Liver (tissue), 9 donors: ENCODE measurements around the gene NCDN. TPM values are rescaled to one million over a fixed set of nuclear protein-coding genes. Genes with fewer than 3 reads are reported as not detected.

Experiments used
- DNase-seq: peaks from one replicate; pipeline ENCODE4 v3.0.0-alpha.2; 2017; ENCODE audit warnings: low spot score
- H3K27ac ChIP-seq, 2 donors: one replicate each; pipeline ENCODE4 v1.7.0; 2013; ENCODE audit warnings: inconsistent platforms in 2 of 2, low read length in 2 of 2, control low read depth in 1 of 2, low read depth in 1 of 2, mild to moderate bottlenecking in 1 of 2
- H3K27me3 ChIP-seq, 4 donors: one replicate each; pipeline versions ENCODE4 v1.6.1 to v1.7.0; 2013; ENCODE audit warnings: low read length in 3 of 4, inconsistent platforms in 1 of 4, mild to moderate bottlenecking in 1 of 4, moderate library complexity in 1 of 4; ENCODE audit not compliant: control insufficient read depth in 4 of 4, insufficient read depth in 4 of 4
- H3K36me3 ChIP-seq, 4 donors: one replicate each; pipeline versions ENCODE4 v1.6.1 to v1.7.0; 2013; ENCODE audit warnings: low read length in 3 of 4, mild to moderate bottlenecking in 3 of 4, low read depth in 1 of 4, moderate library complexity in 1 of 4; ENCODE audit not compliant: control insufficient read depth in 4 of 4, insufficient read depth in 3 of 4
- H3K4me1 ChIP-seq, 4 donors: one replicate each; pipeline versions ENCODE4 v1.6.1 to v1.7.0; 2013; ENCODE audit warnings: low read length in 3 of 4, mild to moderate bottlenecking in 3 of 4, moderate library complexity in 1 of 4; ENCODE audit not compliant: control insufficient read depth in 4 of 4, insufficient read depth in 4 of 4
- H3K4me3 ChIP-seq, 3 donors: one replicate each; pipeline versions ENCODE4 v1.6.1 to v1.7.0; 2013; ENCODE audit warnings: low read length in 3 of 3, control low read depth in 1 of 3, low read depth in 1 of 3, mild to moderate bottlenecking in 1 of 3
- H3K9ac ChIP-seq, 2 donors: one replicate each; pipeline ENCODE4 v1.7.0; 2013; ENCODE audit warnings: low read length in 2 of 2, mild to moderate bottlenecking in 2 of 2, moderate library complexity in 2 of 2, control low read depth in 1 of 2, low read depth in 1 of 2
- H3K9me3 ChIP-seq, 4 donors: one replicate each; pipeline versions ENCODE4 v1.6.1 to v1.7.0; 2013; ENCODE audit warnings: low read length in 3 of 4; ENCODE audit not compliant: control insufficient read depth in 4 of 4
- ATF3 ChIP-seq: IDR thresholded peaks from 2 replicates; pipeline ENCODE4 v1.6.1; 2016; ENCODE audit warnings: antibody characterized with exemption
- CTCF ChIP-seq: fragments of 150-350 bp; IDR thresholded peaks from 2 replicates; pipeline ENCODE4 v1.5.1; 2017; ENCODE audit warnings: improper control_type of control experiment, low read depth, low read length; ENCODE audit not compliant: missing input control
- FOXA2 ChIP-seq: IDR thresholded peaks from 2 replicates; pipeline ENCODE4 v1.6.1; 2016; ENCODE audit warnings: antibody characterized with exemption
- GABPA ChIP-seq, 2 donors: IDR thresholded peaks in 1 of 2; conservative IDR thresholded peaks in 1 of 2; 2 replicates each; pipeline ENCODE4 v1.6.1; 2016; ENCODE audit warnings: antibody characterized with exemption in 2 of 2, mild to moderate bottlenecking in 1 of 2, moderate library complexity in 1 of 2
- JUND ChIP-seq, 2 donors: IDR thresholded peaks; 2 replicates each; pipeline ENCODE4 v1.6.1; 2016; ENCODE audit warnings: antibody characterized with exemption in 2 of 2
- NR2F2 ChIP-seq: IDR thresholded peaks from 2 replicates; pipeline ENCODE4 v1.6.1; 2016; ENCODE audit warnings: antibody characterized with exemption
- RAD21 ChIP-seq, 2 donors: IDR thresholded peaks; 2 replicates each; pipeline ENCODE4 v1.6.1; 2016; ENCODE audit warnings: antibody characterized with exemption in 2 of 2, mild to moderate bottlenecking in 2 of 2
- REST ChIP-seq: IDR thresholded peaks from 2 replicates; pipeline ENCODE4 v1.6.1; 2016; ENCODE audit warnings: antibody characterized with exemption, mild to moderate bottlenecking
- TAF1 ChIP-seq: conservative IDR thresholded peaks from 2 replicates; pipeline ENCODE4 v1.6.1; 2016; ENCODE audit warnings: antibody characterized with exemption, mild to moderate bottlenecking
- YY1 ChIP-seq: IDR thresholded peaks from 2 replicates; pipeline ENCODE4 v1.6.1; 2016; ENCODE audit warnings: antibody characterized with exemption, mild to moderate bottlenecking
- ZBTB33 ChIP-seq: IDR thresholded peaks from 2 replicates; pipeline ENCODE4 v1.6.1; 2016; ENCODE audit warnings: antibody characterized with exemption
- WGBS: extraction: QIAGEN DNeasy Blood & Tissue Kit; methylation state at CpG from one replicate; pipeline ENCODE4 v1.1.7; 2013; 5-methylcytosine and 5-hydroxymethylcytosine counted together
- polyA plus RNA-seq, 2 donors: library from polyadenylated mRNA; stranded (reverse) in 1 of 2; unstranded in 1 of 2; fragments of 200-250 nt in 1 of 2; fragments of >200 nt in 1 of 2; fragmentation: Nextera tagmentation in 1 of 2; extraction: Ambion mirVana in 1 of 2; gene quantifications; one replicate each; pipeline versions ENCODE4 v1.2.1 to v1.2.3, GENCODE V29; 2013 to 2015
- total RNA-seq, 2 donors: library from RNA; depleted of rRNA; stranded (reverse); fragments of >200 nt; gene quantifications; one replicate each; pipeline ENCODE4 v1.2.3, GENCODE V29; 2014
- donor health status: healthy.
- donor health status: healthy.
- donor health status: healthy.
- donor health status: healthy.
- donor health status: healthy.

The NCDN gene
- total and polyA plus RNA-seq, 4 donors = 2.7 to 7.9 (median 5.6) TPM

DNA sequence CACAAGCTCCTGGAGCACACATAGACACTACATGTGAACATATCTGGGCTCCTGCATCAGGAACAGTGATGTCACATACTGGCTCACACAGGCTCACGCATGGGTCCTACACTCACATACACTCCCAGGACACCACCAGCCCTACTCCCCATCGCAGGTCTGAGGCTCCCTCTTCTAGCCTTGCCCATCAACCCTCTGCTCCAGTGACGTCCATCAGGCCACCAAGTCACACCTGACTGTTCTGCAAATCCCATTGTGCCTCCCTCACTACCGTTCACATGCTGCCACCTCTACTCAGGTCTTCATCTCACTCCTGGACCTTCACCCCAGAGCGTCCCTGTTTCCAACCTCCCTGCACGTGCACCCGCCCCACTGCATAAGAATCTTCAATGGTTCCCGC lies 33.6 kb downstream of the NCDN start:
- TF ChIP-seq FOXA2 = no peak
- no peak for TF ChIP-seq NR2F2
- TF ChIP-seq JUND (IDR thresholded peaks at IDR 0.05) = no peak
- Histone ChIP-seq H3K4me3 (no peak overlapping the region), H3K27me3 (no peaks in the 10 kb centered on the region), H3K9me3 (no peaks in the 10 kb centered on the region), H3K4me1 (no peaks in the 10 kb centered on the region), H3K36me3 (no peaks in the 10 kb centered on the region), H3K9ac (no peak overlapping the region), H3K27ac (no peak overlapping the region)
- no peak for DNase-seq
- WGBS = 95% methylated on average over 8 of the region's 8 CpGs

- TF ChIP-seq YY1 (no peak), ZBTB33 (no peak), NR2F2 (no peak), REST (no peak), ATF3 (no peak), GABPA (IDR thresholded peaks at IDR 0.05 in 1 of 2, conservative IDR thresholded peaks at IDR 0.05 in 1 of 2) (no peak), RAD21 (IDR thresholded peaks at IDR 0.05) (no peak), FOXA2 (no peak), JUND (IDR thresholded peaks at IDR 0.05) (no peak), CTCF (no peak), TAF1 (no peak)
- no peaks in the 10 kb centered on the region for H3K27me3 ChIP-seq
- no peak overlapping the region for H3K9ac ChIP-seq
- H3K36me3 ChIP-seq = no peaks in the 10 kb centered on the region
- no peak for DNase-seq
- H3K27ac ChIP-seq = no peak overlapping the region
- 83% methylated on average over 8 of the region's 8 CpGs for WGBS
- no peaks in the 10 kb centered on the region for H3K4me1 ChIP-seq
- H3K4me3 ChIP-seq = no peak overlapping the region
- no peaks in the 10 kb centered on the region for H3K9me3 ChIP-seq
Measured at GRCh38 chr1:35592991-35593769, 35.6 kb downstream of the NCDN start.
